A549 (cell line): ENCODE measurements around the gene EME2. TPM values are rescaled to one million over a fixed set of nuclear protein-coding genes. Genes with fewer than 3 reads are reported as not detected.

Experiments used
- ATAC-seq, 2 experiments: fragments of 200-7000 bp in 1 of 2; fragments of >200 bp in 1 of 2; cut with Nextera tagmentation in 1 of 2; cut with Tn5 transposase in 1 of 2; 3 replicates each; pipeline versions ENCODE4 v1.8.0 to v1.9.1; 2018 to 2020; ENCODE audit warnings: mild to moderate bottlenecking in 1 of 2, moderate library complexity in 1 of 2
- CTCF ChIA-PET: fragments of 300-600 bp; sonication (Branson Sonifier 250); formaldehyde crosslinking; extraction: SDS; loops from one replicate; lab custom pipeline; 2021; ENCODE audit warnings: antibody characterized with exemption, inconsistent platforms; lab: Yijun Ruan, JAX
- POLR2A ChIA-PET: fragments of 350-600 bp; formaldehyde crosslinking; extraction: SDS; loops from one replicate; lab custom pipeline; 2021; ENCODE audit warnings: antibody characterized with exemption, inconsistent platforms; lab: Yijun Ruan, JAX
- DNase-seq, 2 experiments: peaks; one replicate each; pipeline versions ENCODE4 v3.0.0 to v3.0.0-alpha.2; 2011 to 2016; ENCODE audit warnings: low read depth in 1 of 2, low spot score in 1 of 2
- FAIRE-seq: peaks from 2 replicates; lab custom pipeline; 2011; peaks lifted over from hg19 to GRCh38; lab: Jason Lieb, UNC
- H3K27ac ChIP-seq, 2 experiments: fragments of >200 bp; sonication (Bioruptor Twin); formaldehyde crosslinking; 3 replicates each; pipeline ENCODE4 v1.5.1; 2016 to 2017
- H3K4me1 ChIP-seq: fragments of >200 bp; sonication (Bioruptor Twin); formaldehyde crosslinking; 3 replicates; pipeline ENCODE4 v1.6.1; 2016
- H3K4me2 ChIP-seq: fragments of >200 bp; sonication (Bioruptor Twin); formaldehyde crosslinking; 3 replicates; pipeline ENCODE4 v1.6.1; 2016
- H3K4me3 ChIP-seq: fragments of >200 bp; sonication (Bioruptor Twin); formaldehyde crosslinking; 3 replicates; pipeline ENCODE4 v1.5.1; 2016
- H3K9me3 ChIP-seq: fragments of >200 bp; sonication (Bioruptor Twin); formaldehyde crosslinking; 3 replicates; pipeline ENCODE4 v1.6.1; 2016
- CEBPB ChIP-seq, 2 experiments: fragments of >200 bp in 1 of 2; sonication (Bioruptor Twin) in 1 of 2; formaldehyde crosslinking in 1 of 2; IDR thresholded peaks; 2 replicates each; pipeline ENCODE4 v1.6.1; 2012 to 2016
- CHD2 ChIP-seq: fragments of 150-350 bp; IDR thresholded peaks from 2 replicates; pipeline ENCODE4 v1.6.1; 2014; ENCODE audit warnings: low read length; ENCODE audit not compliant: partially characterized antibody
- CHD4 ChIP-seq: fragments of 200-600 bp; sonication (generic); IDR thresholded peaks from 2 replicates; pipeline ENCODE4 v1.6.1; 2016; ENCODE audit warnings: antibody characterized with exemption, mild to moderate bottlenecking, borderline replicate concordance
- EP300 ChIP-seq, 2 experiments: fragments of >200 bp; sonication (Bioruptor Twin); formaldehyde crosslinking; IDR thresholded peaks; 2 replicates in 1 of 2; 3 replicates in 1 of 2; pipeline ENCODE4 v1.6.1; 2016 to 2017
- ESRRA ChIP-seq: fragments of 150-350 bp; IDR thresholded peaks from 2 replicates; pipeline ENCODE4 v1.6.1; 2014; ENCODE audit warnings: mild to moderate bottlenecking, low read length, borderline replicate concordance
- FOXS1 ChIP-seq: fragments of 250-450 bp; sonication (Bioruptor Pico); IDR thresholded peaks from 2 replicates; pipeline ENCODE4 v1.5.0; 2020; ENCODE audit warnings: mild to moderate bottlenecking, moderate library complexity
- HOXB13 ChIP-seq: fragments of 250-450 bp; sonication (Bioruptor Pico); IDR thresholded peaks from 2 replicates; pipeline ENCODE4 v1.5.0; 2020; ENCODE audit warnings: low read depth, mild to moderate bottlenecking, moderate library complexity
- RAD21 ChIP-seq, 2 experiments: fragments of >200 bp in 1 of 2; sonication (Bioruptor Twin) in 1 of 2; formaldehyde crosslinking in 1 of 2; IDR thresholded peaks in 1 of 2; conservative IDR thresholded peaks in 1 of 2; 2 replicates in 1 of 2; 3 replicates in 1 of 2; pipeline ENCODE4 v1.6.1; 2012 to 2018; ENCODE audit warnings: inconsistent platforms in 1 of 2
- RARB ChIP-seq: fragments of 250-450 bp; sonication (Bioruptor Pico); IDR thresholded peaks from 2 replicates; pipeline ENCODE4 v1.8.0; 2021; ENCODE audit warnings: mild to moderate bottlenecking, moderate library complexity
- TFCP2L1 ChIP-seq: fragments of 250-450 bp; sonication (Bioruptor Pico); IDR thresholded peaks from 2 replicates; pipeline ENCODE4 v1.5.0; 2021; ENCODE audit warnings: mild to moderate bottlenecking
- ZC3H11A ChIP-seq: fragments of 450-650 bp; IDR thresholded peaks from 2 replicates; pipeline ENCODE4 v1.6.1; 2014; ENCODE audit warnings: antibody characterized with exemption, mild to moderate bottlenecking
- ZNF302 ChIP-seq: fragments of 250-450 bp; sonication (Bioruptor Pico); IDR thresholded peaks from 2 replicates; pipeline ENCODE4 v1.9.0; 2021; ENCODE audit warnings: inconsistent platforms, mild to moderate bottlenecking, moderate library complexity
- WGBS: methylation state at CpG from one replicate; pipeline ENCODE4 v1.1.6; 2017; ENCODE audit errors: missing lambda C conversion rate; 5-methylcytosine and 5-hydroxymethylcytosine counted together
- polyA plus RNA-seq, 4 experiments: library from polyadenylated mRNA; depleted of rRNA in 3 of 4; stranded (reverse); fragments of >200 nt; fragmentation: RNase III in 1 of 4; extraction: RNeasy Plus Mini Kit Qiagen cat#74134 plus additional on column Dnase treatment in 1 of 4; gene quantifications; 2 replicates in 3 of 4; 3 replicates in 1 of 4; pipeline ENCODE4 v1.2.3, GENCODE V29; 2011 to 2017
- TF ChIP-seq, protein P1 (sequence below): fragments of 250-450 bp; sonication (Bioruptor Pico); IDR thresholded peaks from 2 replicates; pipeline ENCODE4 v1.5.0; 2021; ENCODE audit warnings: mild to moderate bottlenecking, moderate library complexity, borderline replicate concordance
- TF ChIP-seq, protein P2 (sequence below): fragments of 200-600 bp; sonication (generic); IDR thresholded peaks from 2 replicates; pipeline ENCODE4 v1.6.1; 2016; ENCODE audit warnings: antibody characterized with exemption, mild to moderate bottlenecking, moderate library complexity

Gene EME2
- polyA plus RNA-seq, 2 of the 4 experiments (the other 2 are of a cell fraction) = 2.9 to 16.5 TPM

DNA sequence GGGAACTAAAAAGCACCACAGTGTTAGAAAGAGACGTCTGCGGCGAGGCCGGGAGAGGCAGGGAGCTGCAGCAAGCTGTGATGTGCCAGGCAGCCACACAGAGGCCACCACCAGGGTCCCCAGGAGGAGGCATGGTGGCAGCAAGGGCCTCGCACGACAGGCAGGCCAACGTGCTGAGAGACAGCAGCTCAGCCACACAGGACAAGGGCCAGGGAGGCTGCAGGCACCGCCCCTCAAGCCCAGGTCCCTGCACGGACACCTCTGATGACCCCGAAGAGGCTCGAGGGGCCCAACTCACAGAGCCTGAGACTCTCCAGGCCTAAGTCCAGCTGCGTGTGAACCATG is 48.3 kb downstream of the EME2 start:
- POLR2A ChIA-PET = no interaction called here
- no peak for TF ChIP-seq CHD2
- CTCF ChIA-PET = interaction anchor here (1.2 kb wide), 1 partner anchor 8 kb away, joined by 3 read pairs; no protein-coding TSS in a partner anchor
- peaks cover 6% of the 10 kb centered on the region for H3K4me1 ChIP-seq
- DNase-seq (no peak), ATAC-seq (no peak), FAIRE-seq (no peak)
- H3K4me2 ChIP-seq = no peak overlapping the region
- 93% methylated on average over 10 of the region's 12 CpGs for WGBS
- no peaks in the 10 kb centered on the region for H3K9me3 ChIP-seq
- no peak overlapping the region for H3K27ac ChIP-seq
- no peak overlapping the region for H3K4me3 ChIP-seq

DNA sequence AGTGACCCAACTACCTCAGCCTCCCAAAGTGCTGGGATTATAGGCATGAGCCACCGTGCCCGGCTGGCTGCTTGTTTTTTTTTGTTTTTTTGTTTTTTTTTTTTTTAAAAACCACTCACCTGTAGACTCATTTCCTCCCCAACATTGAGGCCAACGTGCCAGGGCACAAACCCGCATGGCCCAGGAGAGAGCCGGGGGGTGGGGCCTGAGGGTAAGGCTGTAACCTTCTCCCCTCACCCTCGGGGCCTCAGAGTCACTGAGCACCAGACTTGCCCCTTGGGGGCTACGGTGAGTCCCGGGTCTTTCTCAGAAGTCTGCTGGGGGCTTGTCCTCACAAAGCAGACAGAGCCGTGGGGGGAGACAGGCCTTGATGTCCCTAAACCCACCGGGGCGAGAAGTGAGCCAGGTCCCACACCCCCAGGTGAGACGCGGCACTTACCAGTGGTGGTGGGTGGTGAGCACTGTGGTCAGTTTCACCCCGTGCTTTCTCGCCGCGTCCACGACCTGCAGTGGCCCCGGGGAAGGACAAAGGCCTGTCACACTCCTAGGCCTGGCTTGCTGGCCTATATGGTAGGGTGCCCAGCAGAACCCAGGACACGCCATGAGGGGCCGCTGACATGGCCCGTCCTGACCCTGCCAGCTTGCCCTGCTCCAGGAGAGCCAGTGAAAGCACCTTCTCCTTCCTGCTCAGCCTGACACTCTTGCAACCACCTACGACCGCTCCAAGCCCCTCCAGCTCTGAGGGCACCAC is 49.4 kb downstream of the EME2 start:
- H3K9me3 ChIP-seq = no peaks in the 10 kb centered on the region
- peaks cover 6% of the 10 kb centered on the region for H3K4me1 ChIP-seq
- TF ChIP-seq TFCP2L1 (CRISPR knock-in tag) = no peak
- no peak for FAIRE-seq
- no peak overlapping the region for H3K4me3 ChIP-seq
- no peak overlapping the region for H3K27ac ChIP-seq
- ChIA-PET POLR2A (no interaction called here), CTCF (interaction anchor here (1.6 kb wide), 1 partner anchor 9 kb away, joined by 5 read pairs; no protein-coding TSS in a partner anchor)
- DNase-seq = no peak
- no peak overlapping the region for H3K4me2 ChIP-seq
- ATAC-seq = no peak
- 91% methylated on average over 22 of the region's 24 CpGs for WGBS

DNA sequence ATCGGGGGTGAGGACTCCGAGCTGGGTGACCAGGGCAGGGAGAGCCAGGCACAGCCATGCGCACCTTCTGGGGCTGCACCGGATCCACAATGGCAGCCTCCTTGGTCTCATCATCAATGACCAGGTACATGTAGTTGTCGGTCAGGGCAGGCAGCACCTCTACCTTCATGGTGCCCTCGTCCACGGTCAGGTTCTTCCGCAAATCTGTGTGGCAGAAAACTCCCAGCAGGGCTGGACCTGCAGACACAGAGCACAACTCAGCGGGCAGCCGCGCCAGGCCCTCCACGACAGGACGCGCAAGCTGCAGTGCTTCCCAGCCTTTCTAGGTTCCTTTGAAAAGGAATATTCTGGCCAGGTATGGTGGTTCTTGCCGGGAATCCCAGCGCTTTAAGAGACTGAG is 50.2 kb downstream of the EME2 start:
- no peak overlapping the region for H3K4me2 ChIP-seq
- ATAC-seq = no peak
- H3K4me1 ChIP-seq = peaks cover 6% of the 10 kb centered on the region
- no peak for TF ChIP-seq RAD21 (conservative IDR thresholded peaks at IDR 0.05 in 1 of 2, IDR thresholded peaks at IDR 0.05 in 1 of 2)
- TF ChIP-seq ZNF302 (CRISPR knock-in tag) = no peak
- no peak for TF ChIP-seq HOXB13
- TF ChIP-seq, protein P1, sequence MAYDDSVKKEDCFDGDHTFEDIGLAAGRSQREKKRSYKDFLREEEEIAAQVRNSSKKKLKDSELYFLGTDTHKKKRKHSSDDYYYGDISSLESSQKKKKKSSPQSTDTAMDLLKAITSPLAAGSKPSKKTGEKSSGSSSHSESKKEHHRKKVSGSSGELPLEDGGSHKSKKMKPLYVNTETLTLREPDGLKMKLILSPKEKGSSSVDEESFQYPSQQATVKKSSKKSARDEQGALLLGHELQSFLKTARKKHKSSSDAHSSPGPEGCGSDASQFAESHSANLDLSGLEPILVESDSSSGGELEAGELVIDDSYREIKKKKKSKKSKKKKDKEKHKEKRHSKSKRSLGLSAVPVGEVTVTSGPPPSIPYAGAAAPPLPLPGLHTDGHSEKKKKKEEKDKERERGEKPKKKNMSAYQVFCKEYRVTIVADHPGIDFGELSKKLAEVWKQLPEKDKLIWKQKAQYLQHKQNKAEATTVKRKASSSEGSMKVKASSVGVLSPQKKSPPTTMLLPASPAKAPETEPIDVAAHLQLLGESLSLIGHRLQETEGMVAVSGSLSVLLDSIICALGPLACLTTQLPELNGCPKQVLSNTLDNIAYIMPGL (CRISPR knock-in tag) = no peak
- no peak for TF ChIP-seq TFCP2L1 (CRISPR knock-in tag)
- no peak for TF ChIP-seq EP300 (IDR thresholded peaks at IDR 0.05)
- TF ChIP-seq ESRRA = no peak
- no peak for TF ChIP-seq CHD2
- no peak for TF ChIP-seq RARB (CRISPR knock-in tag)
- no peak for TF ChIP-seq ZC3H11A
- TF ChIP-seq, protein P2, sequence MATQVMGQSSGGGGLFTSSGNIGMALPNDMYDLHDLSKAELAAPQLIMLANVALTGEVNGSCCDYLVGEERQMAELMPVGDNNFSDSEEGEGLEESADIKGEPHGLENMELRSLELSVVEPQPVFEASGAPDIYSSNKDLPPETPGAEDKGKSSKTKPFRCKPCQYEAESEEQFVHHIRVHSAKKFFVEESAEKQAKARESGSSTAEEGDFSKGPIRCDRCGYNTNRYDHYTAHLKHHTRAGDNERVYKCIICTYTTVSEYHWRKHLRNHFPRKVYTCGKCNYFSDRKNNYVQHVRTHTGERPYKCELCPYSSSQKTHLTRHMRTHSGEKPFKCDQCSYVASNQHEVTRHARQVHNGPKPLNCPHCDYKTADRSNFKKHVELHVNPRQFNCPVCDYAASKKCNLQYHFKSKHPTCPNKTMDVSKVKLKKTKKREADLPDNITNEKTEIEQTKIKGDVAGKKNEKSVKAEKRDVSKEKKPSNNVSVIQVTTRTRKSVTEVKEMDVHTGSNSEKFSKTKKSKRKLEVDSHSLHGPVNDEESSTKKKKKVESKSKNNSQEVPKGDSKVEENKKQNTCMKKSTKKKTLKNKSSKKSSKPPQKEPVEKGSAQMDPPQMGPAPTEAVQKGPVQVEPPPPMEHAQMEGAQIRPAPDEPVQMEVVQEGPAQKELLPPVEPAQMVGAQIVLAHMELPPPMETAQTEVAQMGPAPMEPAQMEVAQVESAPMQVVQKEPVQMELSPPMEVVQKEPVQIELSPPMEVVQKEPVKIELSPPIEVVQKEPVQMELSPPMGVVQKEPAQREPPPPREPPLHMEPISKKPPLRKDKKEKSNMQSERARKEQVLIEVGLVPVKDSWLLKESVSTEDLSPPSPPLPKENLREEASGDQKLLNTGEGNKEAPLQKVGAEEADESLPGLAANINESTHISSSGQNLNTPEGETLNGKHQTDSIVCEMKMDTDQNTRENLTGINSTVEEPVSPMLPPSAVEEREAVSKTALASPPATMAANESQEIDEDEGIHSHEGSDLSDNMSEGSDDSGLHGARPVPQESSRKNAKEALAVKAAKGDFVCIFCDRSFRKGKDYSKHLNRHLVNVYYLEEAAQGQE = no peak
- TF ChIP-seq FOXS1 (CRISPR knock-in tag) = no peak
- no peak for TF ChIP-seq CHD4
- TF ChIP-seq CEBPB (IDR thresholded peaks at IDR 0.05) = no peak
- TF ChIP-seq, all 56 proteins: peak for 0
- H3K9me3 ChIP-seq = no peaks in the 10 kb centered on the region
- 89% methylated on average over 15 of the region's 16 CpGs for WGBS
- POLR2A ChIA-PET = no interaction called here
- H3K4me3 ChIP-seq = no peak overlapping the region
- H3K27ac ChIP-seq = no peak overlapping the region
- no peak for FAIRE-seq
- CTCF ChIA-PET = interaction anchor here (1.6 to 1.7 kb wide), 2 partner anchors 10 to 51 kb away, joined by 5 read pairs; partner anchors contain the start of gene NME3
- no peak for DNase-seq
